HepG2 (cell line): ENCODE data around the gene GLUL. TPM values are rescaled to one million over a fixed set of nuclear protein-coding genes. Genes with fewer than 3 reads are reported as not detected.
A peak's percentile ranks its signal among the peaks of the same experiment; 100 is the strongest.

Source experiments
- AFF4 ChIP-seq: sonication (generic); formaldehyde crosslinking; IDR thresholded peaks from 2 replicates; pipeline ENCODE4 v1.4.0; 2020; ENCODE audit warnings: missing genetic modification reagents
- GZF1 ChIP-seq: sonication (generic); formaldehyde crosslinking; IDR thresholded peaks from 2 replicates; pipeline ENCODE4 v1.5.1; 2020; ENCODE audit warnings: mild to moderate bottlenecking, missing genetic modification reagents
- KLF12 ChIP-seq: sonication (generic); formaldehyde crosslinking; IDR thresholded peaks from 2 replicates; pipeline ENCODE4 v1.4.0; 2020; ENCODE audit warnings: missing genetic modification reagents, borderline replicate concordance
- KLF6 ChIP-seq: IDR thresholded peaks from 2 replicates; pipeline ENCODE4 v1.8.0; 2016; ENCODE audit warnings: missing biosample characterization, missing genetic modification reagents
- MYNN ChIP-seq: sonication (generic); formaldehyde crosslinking; IDR thresholded peaks from 2 replicates; pipeline ENCODE4 v1.4.0; 2020; ENCODE audit warnings: mild to moderate bottlenecking, low read depth, missing genetic modification reagents
- NFYC ChIP-seq: IDR thresholded peaks from 2 replicates; pipeline ENCODE4 v1.6.1; 2016; ENCODE audit warnings: missing genetic modification reagents, missing compliant biosample characterization
- NR0B2 ChIP-seq: sonication (generic); formaldehyde crosslinking; IDR thresholded peaks from 2 replicates; pipeline ENCODE4 v1.4.0; 2020; ENCODE audit warnings: mild to moderate bottlenecking, missing genetic modification reagents
- NR2C2 ChIP-seq: sonication (generic); formaldehyde crosslinking; IDR thresholded peaks from 2 replicates; pipeline ENCODE4 v1.4.0; 2020; ENCODE audit warnings: missing genetic modification reagents, mild to moderate bottlenecking, moderate library complexity, borderline replicate concordance
- NR2F6 ChIP-seq, 2 experiments: IDR thresholded peaks; 2 replicates each; pipeline ENCODE4 v1.6.1; 2016; ENCODE audit warnings: antibody characterized with exemption in 1 of 2, mild to moderate bottlenecking in 1 of 2
- PAWR ChIP-seq: sonication (generic); formaldehyde crosslinking; IDR thresholded peaks from 2 replicates; pipeline ENCODE4 v1.4.0; 2020; ENCODE audit warnings: missing genetic modification reagents, mild to moderate bottlenecking, borderline replicate concordance
- PLRG1 ChIP-seq: fragments of 450-650 bp; conservative IDR thresholded peaks from 2 replicates; pipeline ENCODE4 v1.6.1; 2016
- RARG ChIP-seq: sonication (generic); formaldehyde crosslinking; IDR thresholded peaks from 2 replicates; pipeline ENCODE4 v1.4.0; 2020; ENCODE audit warnings: low read depth, mild to moderate bottlenecking, missing genetic modification reagents
- RBAK ChIP-seq: sonication (generic); formaldehyde crosslinking; IDR thresholded peaks from 2 replicates; pipeline ENCODE4 v1.5.1; 2020; ENCODE audit warnings: mild to moderate bottlenecking, missing genetic modification reagents
- RNF2 ChIP-seq: fragments of 450-650 bp; conservative IDR thresholded peaks from 2 replicates; pipeline ENCODE4 v1.6.1; 2016; ENCODE audit warnings: low read depth
- SRF ChIP-seq: IDR thresholded peaks from 2 replicates; pipeline ENCODE4 v1.6.1; 2011; ENCODE audit warnings: mild to moderate bottlenecking, low read depth, low read length, moderate library complexity
- SRSF1 ChIP-seq: fragments of 200-400 bp; formaldehyde crosslinking; optimal IDR thresholded peaks from 2 replicates; pipeline ENCODE3; 2017; ENCODE audit warnings: mild to moderate bottlenecking, low read depth, low read length, moderate library complexity
- TCF12 ChIP-seq, 2 experiments: fragments of 450-650 bp in 1 of 2; sonication (generic) in 1 of 2; formaldehyde crosslinking in 1 of 2; IDR thresholded peaks; 2 replicates each; pipeline versions ENCODE4 v1.6.1 to v1.8.0; 2017 to 2022; ENCODE audit warnings: antibody characterized with exemption in 1 of 2, mild to moderate bottlenecking in 1 of 2, missing genetic modification reagents in 1 of 2, moderate library complexity in 1 of 2
- TCF7 ChIP-seq: sonication (generic); IDR thresholded peaks from 2 replicates; pipeline ENCODE4 v1.6.1; 2016; ENCODE audit warnings: antibody characterized with exemption, low read depth
- TP53 ChIP-seq: sonication (generic); formaldehyde crosslinking; conservative IDR thresholded peaks from 2 replicates; pipeline ENCODE4 v1.4.0; 2020; ENCODE audit warnings: missing genetic modification reagents
- ZNF282 ChIP-seq: fragments of 450-650 bp; IDR thresholded peaks from 2 replicates; pipeline ENCODE4 v1.6.1; 2018; ENCODE audit not compliant: partially characterized antibody
- ZNF589 ChIP-seq: sonication (generic); formaldehyde crosslinking; conservative IDR thresholded peaks from 2 replicates; pipeline ENCODE4 v1.8.0; 2022; ENCODE audit warnings: mild to moderate bottlenecking, moderate library complexity, missing genetic modification reagents
- ZNF720 ChIP-seq: sonication (generic); formaldehyde crosslinking; IDR thresholded peaks from 2 replicates; pipeline ENCODE4 v1.4.0; 2020; ENCODE audit warnings: missing genetic modification reagents
- polyA plus RNA-seq, 8 experiments: library from polyadenylated mRNA; depleted of rRNA in 3 of 8; stranded (reverse) in 7 of 8; unstranded in 1 of 8; fragments of >200 nt; fragmentation: Illumina TruSeq in 4 of 8; extraction: Trizol in 4 of 8; gene quantifications; 2 replicates each; pipeline versions ENCODE4 v1.2.1 to v1.2.3, GENCODE V29; 2011 to 2016; ENCODE audit warnings: low read depth in 4 of 8, missing spikeins in 1 of 8, mixed read lengths in 1 of 8; ENCODE audit not compliant: insufficient read depth in 1 of 8
- total RNA-seq, 5 experiments: library from RNA; depleted of rRNA; stranded (reverse); fragments of >200 nt; fragmentation: Illumina TruSeq; extraction: Trizol; gene quantifications; 2 replicates each; pipeline ENCODE4 v1.2.3, GENCODE V29; 2016; ENCODE audit warnings: low read depth in 1 of 5
- TF ChIP-seq, protein P1 (sequence below): sonication (generic); formaldehyde crosslinking; IDR thresholded peaks from 2 replicates; pipeline ENCODE4 v1.5.0; 2020; ENCODE audit warnings: missing genetic modification reagents, mild to moderate bottlenecking, borderline replicate concordance
- TF ChIP-seq, protein P2 (sequence below): IDR thresholded peaks from 2 replicates; pipeline ENCODE4 v1.6.1; 2018; ENCODE audit warnings: missing genetic modification reagents

GLUL gene
- total and polyA plus RNA-seq, 2 of the 13 experiments (the other 11 are each of a cell fraction or from before 2014, with no cell fraction given), result 423 to 827 TPM

DNA sequence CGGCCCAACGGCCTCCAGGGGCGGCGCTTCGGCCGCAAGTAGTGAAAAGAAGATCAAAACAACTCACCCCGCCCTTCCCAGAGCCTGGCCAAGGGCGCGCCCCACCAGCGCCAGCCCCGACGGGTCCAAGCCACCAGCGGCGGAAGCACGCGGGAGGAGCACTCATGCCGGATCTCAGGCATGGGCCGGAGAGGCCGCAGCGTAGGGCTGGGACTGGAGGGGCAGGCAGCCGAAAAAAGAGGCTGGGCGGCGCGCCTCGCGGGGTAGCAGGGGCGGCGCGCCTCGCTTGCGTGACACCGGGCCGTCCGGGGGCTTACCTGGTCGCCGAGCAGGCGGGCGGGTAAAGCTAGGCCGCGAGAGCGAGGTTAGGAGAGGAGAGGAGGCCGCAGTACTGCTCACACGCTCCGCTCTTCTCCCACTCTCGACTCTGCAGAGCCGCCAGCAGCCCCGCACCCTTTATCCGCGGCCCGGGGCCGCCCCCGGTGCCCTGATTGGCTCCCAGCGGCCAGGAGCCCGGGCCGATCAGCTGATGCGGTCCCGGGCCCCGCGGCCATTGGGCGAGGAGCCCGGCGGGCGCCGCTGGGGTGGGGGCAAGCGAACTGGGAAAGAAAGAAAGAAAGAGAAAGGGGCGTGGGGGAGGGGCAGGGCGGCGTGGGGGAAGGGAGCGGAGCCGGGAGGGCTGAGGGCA is at the start of gene GLUL (continued):
- peak; percentile 67 for TF ChIP-seq NR0B2 (CRISPR knock-in tag)
- 0 out of 2 replicates have a peak, but pooled peaks have one; percentile 43 for TF ChIP-seq MYNN (CRISPR knock-in tag)
- TF ChIP-seq TCF12 (IDR thresholded peaks at IDR 0.05), result no peak
- TF ChIP-seq TCF12 (CRISPR knock-in tag; IDR thresholded peaks at IDR 0.05), result peak; percentile 45; the same call in 1 of the 2 replicates
- TF ChIP-seq, protein P1, sequence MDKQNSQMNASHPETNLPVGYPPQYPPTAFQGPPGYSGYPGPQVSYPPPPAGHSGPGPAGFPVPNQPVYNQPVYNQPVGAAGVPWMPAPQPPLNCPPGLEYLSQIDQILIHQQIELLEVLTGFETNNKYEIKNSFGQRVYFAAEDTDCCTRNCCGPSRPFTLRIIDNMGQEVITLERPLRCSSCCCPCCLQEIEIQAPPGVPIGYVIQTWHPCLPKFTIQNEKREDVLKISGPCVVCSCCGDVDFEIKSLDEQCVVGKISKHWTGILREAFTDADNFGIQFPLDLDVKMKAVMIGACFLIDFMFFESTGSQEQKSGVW, result no peak
- TF ChIP-seq PLRG1, result no peak
- no peak for TF ChIP-seq RBAK
- no peak for TF ChIP-seq RNF2
- TF ChIP-seq AFF4 (CRISPR knock-in tag), result peak; percentile 97
- TF ChIP-seq TCF7, result no peak
- peak; percentile 82 for TF ChIP-seq NFYC (CRISPR knock-in tag)
- no peak for TF ChIP-seq KLF12
- TF ChIP-seq PAWR, result no peak
- 0 out of 2 replicates have a peak, but pooled peaks have one; percentile 39 for TF ChIP-seq NR2C2 (CRISPR knock-in tag)
- peak; percentile 65; the same call in 1 of the 2 replicates for TF ChIP-seq KLF6 (CRISPR knock-in tag)
- TF ChIP-seq, protein P2, sequence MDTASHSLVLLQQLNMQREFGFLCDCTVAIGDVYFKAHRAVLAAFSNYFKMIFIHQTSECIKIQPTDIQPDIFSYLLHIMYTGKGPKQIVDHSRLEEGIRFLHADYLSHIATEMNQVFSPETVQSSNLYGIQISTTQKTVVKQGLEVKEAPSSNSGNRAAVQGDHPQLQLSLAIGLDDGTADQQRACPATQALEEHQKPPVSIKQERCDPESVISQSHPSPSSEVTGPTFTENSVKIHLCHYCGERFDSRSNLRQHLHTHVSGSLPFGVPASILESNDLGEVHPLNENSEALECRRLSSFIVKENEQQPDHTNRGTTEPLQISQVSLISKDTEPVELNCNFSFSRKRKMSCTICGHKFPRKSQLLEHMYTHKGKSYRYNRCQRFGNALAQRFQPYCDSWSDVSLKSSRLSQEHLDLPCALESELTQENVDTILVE (CRISPR knock-in tag), result no peak; the same call in 1 of the 2 replicates
- no peak for TF ChIP-seq ZNF720 (CRISPR knock-in tag)
- TF ChIP-seq SRSF1, result no peak
- TF ChIP-seq ZNF282, result no peak
- TF ChIP-seq TP53 (CRISPR knock-in tag), result no peak
- TF ChIP-seq ZNF589 (CRISPR knock-in tag), result peak; percentile 47; the same call in 1 of the 2 replicates
- no peak for TF ChIP-seq RARG (CRISPR knock-in tag)
- TF ChIP-seq NR2F6 (IDR thresholded peaks at IDR 0.05), result no peak
- peak; percentile 20 for TF ChIP-seq NR2F6 (CRISPR knock-in tag; IDR thresholded peaks at IDR 0.05)
- TF ChIP-seq SRF, result no peak
- TF ChIP-seq GZF1 (CRISPR knock-in tag), result no peak
